ENCODE results near the gene PSMB8. TPM values are rescaled to one million over a fixed set of nuclear protein-coding genes. Genes with fewer than 3 reads are reported as not detected.

PSMB8 gene
- total and polyA plus RNA-seq, 2 of the 4 experiments (the other 2 are of a cell fraction), result 31.6 to 33.3 TPM

- no peak overlapping the region for H3K56ac ChIP-seq (ENCODE audit: extremely low read depth, insufficient read depth, low read length)
- H3K36me3 ChIP-seq (ENCODE audit: control insufficient read depth, insufficient read depth, low read length), result peaks cover 12% of the 10 kb centered on the region
- no peak overlapping the region for H3K18ac ChIP-seq (ENCODE audit: low read depth, low read length)
- no peak overlapping the region for H3K4ac ChIP-seq (ENCODE audit: low read depth, low read length)
- ATAC-seq (ENCODE audit: low read depth) (no peak), DNase-seq (no peak)
- peaks cover 3% of the 10 kb centered on the region; the same call in 1 of the 2 replicates for H3K9me1 ChIP-seq (ENCODE audit: insufficient read depth, low read length)
- no peaks in the 10 kb centered on the region for H3K27me3 ChIP-seq (ENCODE audit: control insufficient read depth, insufficient read depth, low read length)
- WGBS, 2 experiments (ENCODE audit: extremely low coverage in 2 of 2, insufficient read length in 1 of 2), result 53% methylated on average over 5 of the region's 12 CpGs; no CpG with 5 or more reads in 1 of the 2 experiments
- H2AK9ac ChIP-seq (replicated peaks; ENCODE audit: low read depth, low read length, poor library complexity), result peak overlapping the region; percentile 90
- H4K5ac ChIP-seq (ENCODE audit: low read depth, low read length), result no peak overlapping the region
- ChIA-PET CTCF (interaction anchor here (1.0 to 2.7 kb wide), 9 partner anchors 9 to 135 kb away, joined by 3 to 44 read pairs (median 10); partner anchors contain the start of genes PSMB9 and TAP1), POLR2A (ENCODE audit: unreplicated experiment) (interaction anchor here (0.6 to 0.7 kb wide), 2 partner anchors 410 to 744 kb away, joined by 6 to 9 read pairs; no protein-coding TSS in a partner anchor)
- H3K27ac ChIP-seq (ENCODE audit: insufficient read depth, low read length), result peak overlapping the region; percentile 59; the same call in 1 of the 2 replicates
- peak overlapping the region; percentile 78 for H3K4me2 ChIP-seq (ENCODE audit: low read depth, low read length)
- H4K20me1 ChIP-seq (ENCODE audit: insufficient read depth, low read length), result no peaks in the 10 kb centered on the region
- intact Hi-C loops (cut with micrococcal nuclease) (loop anchor here (1.0 kb wide), 3 partner anchors 17 to 116 kb away; partner anchors contain the start of genes HLA-DMA and PSMB9), dilution Hi-C loops (cut with HindIII; ENCODE audit: low sequenced_read_pairs, unreplicated experiment) (no loop called here), in situ Hi-C loops (cut with MboI; ENCODE audit: low sequenced_read_pairs) (no loop called here)
- peak overlapping the region; percentile 17 for H2BK5ac ChIP-seq (ENCODE audit: low read depth, low read length, poor library complexity, severe bottlenecking)
- no peaks in the 10 kb centered on the region for H3K9me3 ChIP-seq (ENCODE audit: control insufficient read depth, insufficient read depth, low read length)
- H3K9ac ChIP-seq (ENCODE audit: low read depth, low read length), result peak overlapping the region; percentile 47
- peak overlapping the region; percentile 21; the same call in 1 of the 2 replicates for H3K14ac ChIP-seq (replicated peaks; ENCODE audit: low read depth, low read length)
- H2BK20ac ChIP-seq (ENCODE audit: low read depth, low read length), result no peak overlapping the region
- H4K8ac ChIP-seq (ENCODE audit: low read depth in 2 of 2, low read length in 2 of 2), result peak overlapping the region in 1 of 2 experiments; percentile 48; a peak in 1 of 4 replicates
- H3K79me1 ChIP-seq (ENCODE audit: low read depth in 1 of 2, low read length in 2 of 2), result peaks cover 2 to 14% of the 10 kb centered on the region in 2 experiments; a peak in 2 of 4 replicates
- peak overlapping the region; percentile 98 for H2AFZ ChIP-seq (replicated peaks; ENCODE audit: low read length, poor library complexity)
- H3K4me1 ChIP-seq (ENCODE audit: control insufficient read depth, insufficient read depth, low read length), result peaks cover 6% of the 10 kb centered on the region
- H2BK120ac ChIP-seq (ENCODE audit: low read depth, low read length), result no peak overlapping the region
- H4K91ac ChIP-seq (ENCODE audit: insufficient read depth, low read depth, low read length), result no peak overlapping the region; the same call in 1 of the 2 replicates
- peak overlapping the region; percentile 89 for H3K4me3 ChIP-seq (ENCODE audit: insufficient read depth, low read depth, low read length)
- TF ChIP-seq POLR2A (IDR thresholded peaks at IDR 0.05; ENCODE audit: low read depth, low read length) (no peak), NFE2L2 (IDR thresholded peaks at IDR 0.05; ENCODE audit: low read depth, low read length) (no peak), CEBPB (IDR thresholded peaks at IDR 0.05; ENCODE audit: low read depth, low read length) (no peak), CTCF (conservative IDR thresholded peaks at IDR 0.05; ENCODE audit: low read depth, low read length) (no peak), MAZ (IDR thresholded peaks at IDR 0.05; ENCODE audit: borderline replicate concordance, low read depth, low read length) (no peak), RAD21 (IDR thresholded peaks at IDR 0.05; ENCODE audit: low read length) (no peak)
- BruUV-seq (replicated peaks), result no TSS peak
- H3K23ac ChIP-seq (ENCODE audit: low read depth, low read length), result 0 out of 2 replicates have a peak overlapping the region, but pooled peaks have one; percentile 38
- H2AK5ac ChIP-seq (ENCODE audit: low read depth, low read length), result peak overlapping the region; percentile 36; the same call in 1 of the 2 replicates
- no peak overlapping the region for H2BK15ac ChIP-seq (ENCODE audit: low read depth, low read length)
Observed at GRCh38 chr6:32837651-32838113, 6.2 kb downstream of the PSMB8 start.

All from IMR-90 (cell line).